Measurements from ENCODE around the gene TPO. TPM values are rescaled to one million over a fixed set of nuclear protein-coding genes. Genes with fewer than 3 reads are reported as not detected.

The TPO gene
- total and polyA plus RNA-seq, 2 experiments from 2014 or later: 0.37 TPM; not detected in 1

- H3K9me2 ChIP-seq (replicated peaks; ENCODE audit: insufficient read depth): no peaks in the 10 kb centered on the region
- DNase-seq (ENCODE audit: low spot score): no peak
- no peak overlapping the region for H3K4me3 ChIP-seq
- no peaks in the 10 kb centered on the region for H3K9me3 ChIP-seq (ENCODE audit: low read depth)
- WGBS (ENCODE audit: low lambda C conversion rate, missing lambda C conversion rate): 85% methylated on average over 14 of the region's 26 CpGs
- no peaks in the 10 kb centered on the region for H3K36me3 ChIP-seq (replicated peaks; ENCODE audit: insufficient read depth, low read depth)
- H3K79me2 ChIP-seq: no peaks in the 10 kb centered on the region
- H3K4me1 ChIP-seq (ENCODE audit: insufficient read depth): no peaks in the 10 kb centered on the region
- TF ChIP-seq EZH2 (IDR thresholded peaks at IDR 0.05; ENCODE audit: borderline replicate concordance): no peak
- no peak for TF ChIP-seq EZH2phosphoT487 (IDR thresholded peaks at IDR 0.05; ENCODE audit: low read depth, severe bottlenecking, unreplicated experiment)
- TF ChIP-seq CTCF (IDR thresholded peaks at IDR 0.05; ENCODE audit: poor library complexity): no peak
- H2AFZ ChIP-seq: no peak overlapping the region
- H3K27me3 ChIP-seq: no peaks in the 10 kb centered on the region
- no peak overlapping the region for H3K27ac ChIP-seq
- H4K20me1 ChIP-seq (ENCODE audit: insufficient read depth, poor library complexity, severe bottlenecking): no peaks in the 10 kb centered on the region
- H3K4me2 ChIP-seq: no peak overlapping the region
These were observed 108.9 kb downstream of the TPO start for GRCh38 chr2:1521878-1522830.

DNA sequence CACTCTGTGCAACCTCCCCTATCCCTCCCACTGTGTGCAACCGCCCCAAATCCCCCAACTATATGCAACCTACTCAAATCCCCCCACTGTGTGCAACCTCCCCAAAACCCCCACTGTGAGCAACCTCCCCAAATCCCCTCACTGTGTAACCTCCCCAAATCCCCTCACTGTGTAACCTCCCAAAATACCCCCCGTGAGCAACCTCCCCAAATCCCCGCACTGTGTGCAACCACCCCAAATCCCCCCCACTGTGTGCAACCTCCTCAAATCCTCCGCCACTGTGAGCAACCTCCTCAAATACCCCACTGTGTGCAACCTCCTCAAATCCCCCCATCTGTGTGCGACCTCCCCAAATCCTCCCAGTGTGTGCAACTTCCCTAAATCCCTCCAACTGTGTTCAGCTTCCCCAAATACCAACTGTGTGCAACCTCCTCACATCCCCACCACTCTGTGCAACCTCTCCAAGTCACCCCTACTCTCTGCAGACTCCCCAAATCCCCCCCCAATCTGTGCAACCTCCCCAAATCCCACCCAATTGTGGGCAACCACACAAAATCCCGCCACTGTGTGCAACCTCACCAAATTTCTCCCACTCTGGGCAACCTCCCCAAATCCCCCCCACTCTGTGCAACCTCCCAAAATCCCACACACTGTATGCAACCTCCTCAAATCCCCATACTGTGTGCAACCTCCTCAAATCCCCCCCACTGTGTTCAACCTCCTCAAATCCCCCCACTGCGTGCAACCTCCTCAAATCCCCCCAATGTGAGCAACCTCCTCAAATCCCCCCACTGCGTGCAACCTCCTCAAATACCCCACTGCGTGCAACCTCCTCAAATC lies 114.1 kb downstream of the TPO start:
- Histone ChIP-seq H3K4me2 (no peak overlapping the region), H3K4me1 (ENCODE audit: insufficient read depth) (no peaks in the 10 kb centered on the region), H3K27ac (no peak overlapping the region), H3K9me3 (ENCODE audit: low read depth) (no peaks in the 10 kb centered on the region), H3K79me2 (no peaks in the 10 kb centered on the region), H2AFZ (no peak overlapping the region), H4K20me1 (ENCODE audit: insufficient read depth, poor library complexity, severe bottlenecking) (no peaks in the 10 kb centered on the region), H3K36me3 (replicated peaks; ENCODE audit: insufficient read depth, low read depth) (no peaks in the 10 kb centered on the region), H3K4me3 (no peak overlapping the region), H3K27me3 (no peaks in the 10 kb centered on the region), H3K9me2 (replicated peaks; ENCODE audit: insufficient read depth) (no peaks in the 10 kb centered on the region)
- TF ChIP-seq EZH2phosphoT487 (IDR thresholded peaks at IDR 0.05; ENCODE audit: low read depth, severe bottlenecking, unreplicated experiment): no peak
- TF ChIP-seq EZH2 (IDR thresholded peaks at IDR 0.05; ENCODE audit: borderline replicate concordance): no peak
- no peak for TF ChIP-seq CTCF (IDR thresholded peaks at IDR 0.05; ENCODE audit: poor library complexity)
- DNase-seq (ENCODE audit: low spot score): no peak
- 85% methylated on average over 5 of the region's 9 CpGs for WGBS (ENCODE audit: low lambda C conversion rate, missing lambda C conversion rate)

DNA sequence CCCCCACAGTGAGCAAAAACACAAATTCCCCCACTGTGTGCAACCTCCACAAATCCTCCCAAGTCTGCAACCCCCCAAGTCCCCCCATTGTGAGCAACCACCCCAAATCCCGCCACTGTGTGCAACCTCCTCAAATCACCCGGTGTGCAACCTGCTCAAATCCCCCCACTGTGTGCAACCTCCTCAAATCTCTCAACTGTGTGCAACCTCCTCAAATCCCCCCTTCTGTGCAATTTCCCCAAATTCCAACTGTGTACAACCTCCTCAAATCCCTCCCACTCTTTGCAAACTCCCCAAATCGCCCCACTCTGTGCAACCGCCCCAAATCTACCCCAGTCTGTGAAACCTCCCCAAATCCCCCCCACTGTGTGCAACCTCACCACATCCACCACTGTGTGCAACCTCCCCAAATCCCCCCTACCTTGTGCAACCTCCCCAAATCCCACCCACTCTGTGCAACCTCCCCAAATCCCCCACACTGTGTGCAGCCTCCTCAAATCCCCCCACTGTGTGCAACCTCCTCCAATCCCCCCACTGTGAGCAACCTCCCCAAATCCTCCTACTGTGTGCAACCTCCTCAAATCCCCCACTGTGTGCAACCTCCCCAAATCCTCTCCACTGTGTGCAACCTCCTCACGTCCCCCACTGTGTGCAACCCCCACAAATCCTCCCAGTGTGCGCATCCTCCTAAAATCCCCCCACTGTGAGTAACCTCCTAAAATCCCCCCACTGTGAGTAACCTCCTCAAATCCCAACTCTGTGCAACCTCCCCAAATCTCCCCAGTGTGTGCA lies 115.2 kb downstream of the TPO start:
- Histone ChIP-seq H3K9me2 (replicated peaks; ENCODE audit: insufficient read depth) (no peaks in the 10 kb centered on the region), H3K4me1 (ENCODE audit: insufficient read depth) (no peaks in the 10 kb centered on the region), H3K36me3 (replicated peaks; ENCODE audit: insufficient read depth, low read depth) (no peaks in the 10 kb centered on the region), H3K27me3 (no peaks in the 10 kb centered on the region), H3K27ac (no peak overlapping the region), H4K20me1 (ENCODE audit: insufficient read depth, poor library complexity, severe bottlenecking) (no peaks in the 10 kb centered on the region), H3K4me3 (no peak overlapping the region), H3K4me2 (no peak overlapping the region), H3K9me3 (ENCODE audit: low read depth) (no peaks in the 10 kb centered on the region), H3K79me2 (no peaks in the 10 kb centered on the region), H2AFZ (no peak overlapping the region)
- TF ChIP-seq EZH2phosphoT487 (IDR thresholded peaks at IDR 0.05; ENCODE audit: low read depth, severe bottlenecking, unreplicated experiment): no peak
- TF ChIP-seq EZH2 (IDR thresholded peaks at IDR 0.05; ENCODE audit: borderline replicate concordance): no peak
- TF ChIP-seq CTCF (IDR thresholded peaks at IDR 0.05; ENCODE audit: poor library complexity): no peak
- WGBS (ENCODE audit: low lambda C conversion rate, missing lambda C conversion rate): 82% methylated on average over 5 of the region's 6 CpGs
- DNase-seq (ENCODE audit: low spot score): no peak

All from hepatocyte (in vitro differentiated cells).